H1 (cell line): ENCODE measurements around the gene TEX55. TPM values are rescaled to one million over a fixed set of nuclear protein-coding genes. Genes with fewer than 3 reads are reported as not detected.

Experiments
- E2F6 ChIP-seq: IDR thresholded peaks from 2 replicates; pipeline ENCODE4 v1.6.1; 2012; ENCODE audit warnings: inconsistent platforms
- EGR1 ChIP-seq: IDR thresholded peaks from 2 replicates; pipeline ENCODE4 v1.6.1; 2011; ENCODE audit warnings: low read depth, low read length, borderline replicate concordance
- GTF2F1 ChIP-seq: IDR thresholded peaks from 2 replicates; pipeline ENCODE4 v1.6.1; 2012; ENCODE audit warnings: low read depth, low read length, improper control_type of control experiment, borderline replicate concordance
- SIN3A ChIP-seq, 2 experiments: IDR thresholded peaks in 1 of 2; conservative IDR thresholded peaks in 1 of 2; 2 replicates each; pipeline ENCODE4 v1.6.1; 2011 to 2012; ENCODE audit warnings: low read length in 2 of 2, improper control_type of control experiment in 1 of 2, low read depth in 1 of 2, mild to moderate bottlenecking in 1 of 2
- SIX5 ChIP-seq: IDR thresholded peaks from 2 replicates; pipeline ENCODE4 v1.6.1; 2011; ENCODE audit warnings: mild to moderate bottlenecking, low read depth, low read length
- SP2 ChIP-seq: IDR thresholded peaks from 2 replicates; pipeline ENCODE4 v1.6.1; 2012; ENCODE audit warnings: mild to moderate bottlenecking, low read length, inconsistent platforms
- polyA plus RNA-seq, 7 experiments: library from polyadenylated mRNA; depleted of rRNA in 3 of 7; stranded (reverse) in 5 of 7; unstranded in 2 of 7; fragments of >200 nt in 5 of 7; fragments of 200-250 nt in 2 of 7; gene quantifications; 1 replicate in 5 of 7; 2 replicates in 1 of 7; 4 replicates in 1 of 7; pipeline versions ENCODE4 v1.2.1 to v1.2.3, GENCODE V29; 2011 to 2013; ENCODE audit warnings: missing spikeins in 2 of 7, mixed read lengths in 2 of 7
- total RNA-seq: library from RNA; stranded (reverse); fragmentation: NEBNext Ultra II Directional; extraction: Animal tissue kit (Norgen Biotek cat#: 25700); gene quantifications from 2 replicates; pipeline ENCODE4 v1.2.1, GENCODE V29; 2021

TEX55 gene
- total and polyA plus RNA-seq, 2 of the 8 experiments (the other 6 are each of a cell fraction or from before 2014, with no cell fraction given) = not detected

- TF ChIP-seq EGR1 (no peak), SIX5 (no peak), E2F6 (no peak), GTF2F1 (no peak), SP2 (no peak), SIN3A (conservative IDR thresholded peaks at IDR 0.05 in 1 of 2, IDR thresholded peaks at IDR 0.05 in 1 of 2; ENCODE audit: low read depth in 1 of 2, low read length in 2 of 2) (no peak)
Observed at GRCh38 chr3:119184796-119185570, 39.0 kb downstream of the TEX55 start (continued).
